ENCODE measurements around the gene MBTPS1.
A peak's percentile ranks its signal among the peaks of the same experiment; 100 is the strongest.

The MBTPS1 gene

GRCh38 chr16:84059946-84060901, 56.5 kb downstream of the MBTPS1 start:
- H3K4me3 ChIP-seq = no peak overlapping the region
- no peak for TF ChIP-seq CTCF (IDR thresholded peaks at IDR 0.05)
- no peak overlapping the region for H3K27ac ChIP-seq
- peak; percentile 58 for DNase-seq (ENCODE audit: low spot score)

- H3K4me3 ChIP-seq = no peak overlapping the region
- DNase-seq (ENCODE audit: low spot score) = peak; percentile 45
- no peak overlapping the region for H3K27ac ChIP-seq
- no peak for TF ChIP-seq CTCF (IDR thresholded peaks at IDR 0.05)
Observed at GRCh38 chr16:84059111-84059510, 57.6 kb downstream of the MBTPS1 start.

- H3K4me3 ChIP-seq = no peak overlapping the region
- TF ChIP-seq CTCF (IDR thresholded peaks at IDR 0.05) = no peak
- DNase-seq (ENCODE audit: low spot score) = peak; percentile 38
- no peak overlapping the region for H3K27ac ChIP-seq
Observed at GRCh38 chr16:84058664-84059063, 58.1 kb downstream of the MBTPS1 start.

GRCh38 chr16:84058211-84058610, 58.5 kb downstream of the MBTPS1 start:
- TF ChIP-seq CTCF (IDR thresholded peaks at IDR 0.05) = no peak
- Histone ChIP-seq H3K27ac (no peak overlapping the region), H3K4me3 (no peak overlapping the region)
- DNase-seq (ENCODE audit: low spot score) = peak; percentile 60

- no peak overlapping the region for H3K27ac ChIP-seq
- TF ChIP-seq CTCF (IDR thresholded peaks at IDR 0.05) = no peak
- DNase-seq (ENCODE audit: low spot score) = no peak
- no peak overlapping the region for H3K4me3 ChIP-seq
Observed at GRCh38 chr16:84056933-84057332, 59.8 kb downstream of the MBTPS1 start.

GRCh38 chr16:84055801-84056634, 60.7 kb downstream of the MBTPS1 start:
- no peak overlapping the region for H3K27ac ChIP-seq
- DNase-seq (ENCODE audit: low spot score) = peak; percentile 50

More at GRCh38 chr16:84055801-84056634, 60.7 kb downstream of the MBTPS1 start:
- H3K4me3 ChIP-seq = no peak overlapping the region
- TF ChIP-seq CTCF (IDR thresholded peaks at IDR 0.05) = no peak
